HG02870 (cell line): Measurements from ENCODE around the gene MRC1.

Source experiments
- ATAC-seq: cut with Tn5 transposase; IDR thresholded peaks from one replicate; pipeline ENCODE4 v1.9.1; 2021; ENCODE audit warnings: mild to moderate bottlenecking, moderate library complexity; ENCODE audit not compliant: unreplicated experiment

Gene MRC1

DNA sequence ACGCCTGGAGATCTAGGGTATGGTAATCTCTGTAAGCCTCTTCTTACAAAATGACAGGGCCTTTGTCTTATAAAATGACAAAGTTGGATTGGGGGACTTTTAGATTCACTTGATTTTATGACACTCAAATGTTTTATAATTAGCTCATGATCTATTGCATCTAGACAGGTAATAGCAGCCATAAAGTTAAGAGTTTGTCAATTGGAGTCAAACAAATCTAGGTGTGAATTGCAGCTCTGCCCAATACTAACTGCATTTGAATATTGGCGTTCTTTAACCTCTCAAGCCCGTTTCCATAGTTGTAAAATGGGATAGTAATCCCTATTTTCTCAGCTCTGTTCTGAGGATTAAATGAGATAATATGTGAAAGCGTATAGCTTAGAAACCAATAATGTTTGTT is 14.1 kb upstream of the MRC1 start:
- ATAC-seq: no peak

DNA sequence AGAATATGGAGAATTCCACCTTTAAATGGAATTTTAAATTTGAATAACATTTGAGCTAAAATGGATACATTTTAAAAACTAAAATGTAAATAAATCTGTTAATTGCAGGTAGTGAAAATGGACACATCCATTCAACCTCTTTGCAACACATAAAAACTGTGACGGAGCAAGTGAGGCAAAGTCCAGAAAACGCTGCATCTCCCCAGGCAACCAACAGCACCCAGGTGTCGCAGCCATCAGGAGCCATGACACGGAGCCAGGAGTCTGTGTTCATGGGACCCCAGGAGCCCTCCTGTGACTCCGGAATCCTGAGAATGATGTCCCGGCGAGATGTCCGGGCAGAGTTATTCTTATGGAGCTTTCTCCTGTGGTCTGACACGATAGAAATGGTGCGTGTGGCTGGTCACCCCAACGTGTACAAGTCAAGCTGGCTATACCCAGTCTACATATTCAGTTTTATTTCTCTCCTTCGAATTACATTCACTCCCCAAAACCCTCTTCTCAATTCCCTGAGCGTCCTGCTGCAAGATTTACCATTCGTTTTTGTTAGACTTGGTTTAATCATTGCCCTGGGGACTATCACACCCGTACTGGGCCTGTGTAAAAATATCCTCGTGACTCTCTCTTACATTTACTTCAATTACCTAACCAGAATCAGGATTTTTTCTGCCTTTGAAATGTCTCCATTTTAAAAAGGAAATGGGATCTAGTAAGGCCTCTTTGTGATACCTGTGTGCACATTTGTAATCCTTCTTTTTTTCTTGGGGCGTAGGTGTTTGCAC is 13.1 kb upstream of the MRC1 start:
- no peak for ATAC-seq

DNA sequence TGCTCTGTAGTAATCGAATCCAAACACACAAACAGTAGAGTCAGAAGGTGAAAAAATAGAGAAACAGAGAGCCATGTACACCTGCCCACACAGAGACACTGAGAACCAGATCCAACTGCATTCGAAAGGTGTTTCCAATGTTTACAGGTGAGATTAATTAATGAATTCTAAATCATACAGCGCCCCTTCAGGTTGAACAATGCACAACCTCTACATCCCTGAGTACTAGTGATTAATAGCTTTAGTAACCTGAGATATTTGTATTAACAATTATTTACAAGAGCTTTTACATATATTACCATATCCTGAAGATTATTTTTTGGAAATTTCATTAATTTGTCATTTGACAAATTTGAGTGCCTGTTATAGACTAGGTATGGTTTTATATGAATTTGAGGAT is 7.6 kb upstream of the MRC1 start:
- ATAC-seq: no peak

DNA sequence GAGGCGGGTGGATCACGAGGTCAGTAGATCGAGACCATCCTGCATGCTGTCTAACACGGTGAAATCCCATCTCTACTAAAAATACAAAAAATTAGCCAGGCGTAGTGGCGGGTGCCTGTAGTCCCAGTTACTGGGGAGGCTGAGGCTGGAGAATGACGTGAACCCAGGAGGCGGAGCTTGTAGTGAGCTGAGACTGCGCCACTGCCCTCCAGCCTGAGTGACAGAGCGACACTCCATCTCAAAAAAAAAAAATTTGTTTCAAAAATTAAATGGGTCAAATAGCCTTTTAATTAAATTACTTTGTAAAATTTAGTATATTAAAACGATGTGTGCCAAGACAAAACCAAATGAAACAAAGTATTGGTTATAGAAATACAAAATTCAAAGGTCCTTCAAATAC is 6.8 kb upstream of the MRC1 start:
- no peak for ATAC-seq

DNA sequence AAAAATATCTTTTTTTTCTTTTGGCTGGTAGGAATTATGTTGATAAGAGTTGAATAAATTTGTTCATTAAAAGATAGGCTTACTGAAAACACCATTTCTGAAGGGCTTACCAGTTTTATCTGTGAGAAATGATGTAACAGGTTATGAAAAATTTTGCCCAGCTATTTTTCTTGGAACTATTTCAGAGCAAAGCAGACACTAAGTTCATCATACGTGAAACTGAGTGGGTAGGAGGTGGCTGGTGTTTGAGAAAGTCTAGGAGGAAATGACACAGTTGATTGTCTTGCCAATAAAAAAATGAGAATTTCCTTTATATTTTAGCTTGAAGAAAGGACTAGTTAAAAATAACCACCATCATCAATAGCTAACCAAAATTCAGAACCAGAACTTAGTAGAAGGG is 6.2 kb upstream of the MRC1 start:
- ATAC-seq: no peak

DNA sequence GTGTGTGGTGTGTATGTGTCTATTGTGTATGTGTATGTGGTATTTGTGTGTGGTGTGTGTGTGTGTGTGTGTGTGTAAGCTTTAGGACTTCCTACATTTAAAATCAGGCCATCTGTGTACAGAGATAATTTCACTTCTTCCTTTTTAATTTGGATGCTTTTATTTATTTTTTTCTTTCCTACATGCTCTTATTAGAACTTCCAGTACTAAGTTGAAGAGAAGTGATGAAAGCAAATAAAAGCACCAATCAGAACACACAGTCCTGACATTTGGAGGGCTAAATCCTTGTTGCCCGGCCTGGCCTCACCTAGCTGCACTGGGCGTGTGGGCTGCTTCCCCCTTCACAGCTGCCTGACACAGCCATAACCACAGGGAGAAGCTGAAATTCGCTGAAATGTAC is 3.8 kb upstream of the MRC1 start:
- ATAC-seq: no peak

DNA sequence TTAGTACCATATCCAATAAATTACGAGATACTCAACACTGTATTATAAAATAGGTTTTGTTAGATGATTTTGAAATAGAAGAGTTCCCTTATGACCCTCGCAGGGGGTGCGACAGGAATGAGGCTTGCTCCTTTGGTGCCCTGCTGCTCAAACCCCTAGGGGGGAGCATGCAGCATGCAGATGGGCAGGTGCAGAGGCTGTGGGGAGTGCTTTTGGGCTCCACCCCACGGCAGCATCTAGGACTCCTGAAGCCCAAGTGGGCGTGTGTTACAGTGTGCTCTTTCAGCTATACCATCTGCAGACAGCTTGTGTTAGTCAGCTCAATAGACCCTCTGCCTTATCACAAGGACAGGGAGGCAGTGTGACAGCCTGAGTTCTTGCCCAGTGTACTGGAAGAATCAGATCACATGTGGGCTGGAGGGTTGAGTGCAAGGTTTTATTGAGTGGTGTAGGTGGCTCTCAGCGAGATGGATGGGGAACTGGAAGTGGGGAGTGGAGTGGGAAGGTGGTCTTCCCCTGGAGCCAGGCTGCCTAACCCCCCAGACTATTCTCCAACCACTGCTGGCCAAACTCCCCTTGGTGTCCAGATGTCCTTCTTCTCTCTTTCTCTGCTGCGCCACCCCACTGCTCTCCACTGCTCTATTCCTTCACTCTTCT is 3.1 kb upstream of the MRC1 start:
- ATAC-seq: peak; percentile 77

DNA sequence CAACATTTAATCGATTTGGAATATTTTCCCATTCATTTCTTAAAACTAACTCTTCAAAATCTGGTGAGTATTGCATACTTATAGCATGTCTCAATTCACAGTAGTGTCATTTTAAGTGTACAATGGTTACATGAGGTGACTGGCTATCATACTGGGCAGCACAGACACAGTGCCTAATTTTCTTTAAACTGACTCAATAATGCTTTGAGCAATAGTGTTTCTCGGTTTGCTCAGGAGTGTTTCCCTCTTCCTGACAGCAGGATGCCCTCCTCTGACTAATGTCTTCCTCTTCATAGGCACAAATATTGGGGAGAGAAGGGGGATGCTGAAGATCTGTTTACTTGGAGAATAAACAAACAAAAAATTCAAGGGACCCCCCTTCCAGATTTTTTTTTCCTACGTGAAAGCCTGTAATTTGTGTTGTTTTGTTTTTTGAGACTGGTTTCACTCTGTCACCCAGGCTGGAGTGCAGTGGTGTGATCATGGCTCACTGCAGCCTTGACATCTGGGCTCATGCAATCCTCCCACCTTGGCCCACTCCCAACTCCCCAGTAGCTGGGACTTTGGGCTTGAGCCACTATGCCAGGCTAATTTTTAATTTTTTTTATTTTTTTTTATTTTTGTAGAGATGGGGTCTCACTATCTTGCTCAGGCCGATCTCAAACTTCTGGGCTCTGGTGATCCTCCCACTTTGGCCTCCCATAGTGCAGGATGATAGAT is 2.2 kb downstream of the MRC1 start:
- no peak for ATAC-seq

DNA sequence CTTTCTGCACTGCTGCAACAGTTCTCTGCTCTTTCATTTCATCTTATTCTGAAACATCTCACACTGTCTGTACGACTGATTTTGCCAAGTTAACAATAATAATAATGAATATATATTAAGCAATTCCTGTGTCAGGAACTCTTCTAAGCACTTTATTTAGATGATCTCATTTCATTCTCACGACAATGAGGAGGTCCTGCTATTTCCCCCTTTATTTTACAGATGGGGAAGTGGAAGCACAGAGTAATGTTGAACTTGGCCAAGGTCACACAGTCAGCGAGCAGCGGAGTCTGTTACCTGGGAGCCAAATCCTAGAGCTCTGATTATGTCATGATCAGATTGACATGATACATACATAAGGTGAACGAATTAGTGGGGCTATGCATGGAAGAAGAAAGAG is 5.8 kb downstream of the MRC1 start:
- no peak for ATAC-seq

DNA sequence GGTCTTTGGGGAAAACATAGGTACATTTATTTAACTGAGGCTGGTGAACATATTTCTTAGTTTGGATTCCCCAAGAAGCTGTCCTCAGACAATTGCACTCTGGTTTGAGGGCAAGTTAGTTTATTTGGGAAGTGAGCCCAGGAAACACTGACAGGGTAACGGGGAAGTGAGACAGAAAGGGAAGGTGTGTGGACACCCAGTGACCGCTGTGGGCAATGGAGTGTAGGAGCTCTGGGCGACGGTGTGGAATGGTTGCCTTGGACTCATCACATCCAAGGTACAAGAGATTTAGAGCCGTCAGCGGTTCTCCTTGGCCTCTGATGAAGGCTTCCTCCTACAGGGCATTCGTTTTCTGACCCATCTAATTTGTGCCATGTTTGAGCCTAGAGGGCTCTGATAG is 7.1 kb downstream of the MRC1 start:
- ATAC-seq: no peak

DNA sequence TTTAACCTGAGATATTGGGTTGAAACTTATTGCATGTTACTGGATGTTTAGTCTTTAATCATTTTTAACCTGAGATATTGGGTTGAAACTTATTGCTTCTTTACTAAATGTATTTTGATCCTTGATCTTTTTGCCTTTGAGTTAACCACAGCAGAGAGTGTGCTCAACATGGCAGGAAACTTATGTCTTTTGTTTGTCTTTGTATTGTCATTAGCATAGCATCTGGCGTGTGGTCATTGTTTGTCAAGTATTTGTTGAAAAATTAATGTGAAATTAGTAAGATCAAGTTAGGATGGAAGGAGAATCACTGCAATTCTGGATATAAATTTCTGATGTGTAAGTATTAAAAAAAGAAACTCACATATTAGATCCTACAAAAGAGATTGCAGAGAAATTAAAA is 8.2 kb downstream of the MRC1 start:
- ATAC-seq: no peak

DNA sequence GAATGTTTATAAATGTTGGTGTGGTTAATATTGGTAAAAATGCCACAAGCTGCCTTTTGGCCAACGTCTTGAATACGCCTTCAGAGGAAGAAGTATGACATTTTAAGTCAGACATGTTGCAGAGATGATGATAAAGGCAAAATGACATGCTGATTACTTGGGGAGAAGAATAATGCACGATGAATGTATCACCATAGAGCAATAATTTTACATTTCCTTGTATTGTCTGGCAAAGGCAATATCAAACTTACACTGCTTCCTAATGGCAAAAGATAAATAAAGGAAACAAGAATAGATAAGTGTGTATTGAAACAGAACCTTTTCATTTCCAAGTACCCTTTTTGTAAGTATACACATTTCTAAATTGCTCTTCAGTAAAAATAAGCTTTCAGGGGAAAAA is 8.6 kb downstream of the MRC1 start:
- no peak for ATAC-seq

DNA sequence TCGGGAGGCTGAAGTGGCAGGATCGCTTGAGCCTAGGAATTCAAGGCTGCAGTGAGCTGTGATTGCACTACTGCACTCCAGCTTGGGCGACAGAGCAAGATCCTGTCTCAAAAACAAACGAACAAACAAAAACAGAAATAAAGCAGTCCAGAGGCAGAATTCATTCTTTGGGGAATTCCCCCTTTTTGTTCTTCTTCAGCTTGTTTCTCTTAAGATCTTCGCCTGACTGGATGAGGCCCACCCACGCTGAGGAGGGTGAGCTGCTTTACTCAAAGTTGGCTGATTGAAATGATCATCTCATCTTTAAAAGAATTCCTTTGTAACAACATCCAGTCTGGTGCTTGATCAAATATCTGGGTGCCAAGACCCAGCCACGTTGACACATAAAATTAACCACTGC is 10.7 kb downstream of the MRC1 start:
- no peak for ATAC-seq

DNA sequence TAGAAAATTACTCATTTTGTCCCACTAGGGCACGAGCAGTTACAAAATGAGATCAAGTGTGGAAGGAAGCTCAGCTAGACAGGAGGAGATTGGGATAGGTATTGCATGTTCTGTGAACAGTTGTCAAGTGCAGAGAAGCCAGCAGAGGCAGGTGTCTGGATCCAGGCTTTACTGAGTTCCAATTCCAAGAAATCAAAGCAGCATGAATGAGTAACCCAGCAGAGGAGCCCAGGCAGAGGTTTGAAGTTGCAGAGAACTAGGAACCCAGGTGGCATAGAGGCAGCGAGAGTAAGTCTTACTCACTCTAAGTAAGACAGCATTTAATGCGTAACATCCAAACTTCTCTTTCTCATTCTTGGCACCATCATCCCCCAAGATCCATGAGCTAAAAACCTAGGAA is 11.8 kb downstream of the MRC1 start:
- ATAC-seq: no peak

DNA sequence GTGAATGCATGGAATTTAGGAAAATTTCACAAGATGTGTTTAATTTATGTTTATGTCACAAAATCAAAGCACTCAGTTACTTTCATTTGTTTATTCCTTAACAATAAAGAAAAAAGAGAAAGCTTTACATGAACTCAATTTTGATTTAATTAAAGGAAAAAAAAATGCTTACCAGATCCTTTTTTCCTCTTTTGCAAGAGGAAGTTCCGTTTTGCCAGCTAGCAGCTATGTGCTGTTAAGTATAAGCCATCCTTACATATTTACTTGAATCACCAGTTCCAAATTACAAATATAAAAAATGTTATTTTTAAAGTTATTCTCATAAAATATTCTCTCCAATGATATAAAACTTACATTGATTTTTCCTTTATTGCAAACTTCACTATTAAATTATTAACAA is 12.7 kb downstream of the MRC1 start:
- ATAC-seq: no peak

DNA sequence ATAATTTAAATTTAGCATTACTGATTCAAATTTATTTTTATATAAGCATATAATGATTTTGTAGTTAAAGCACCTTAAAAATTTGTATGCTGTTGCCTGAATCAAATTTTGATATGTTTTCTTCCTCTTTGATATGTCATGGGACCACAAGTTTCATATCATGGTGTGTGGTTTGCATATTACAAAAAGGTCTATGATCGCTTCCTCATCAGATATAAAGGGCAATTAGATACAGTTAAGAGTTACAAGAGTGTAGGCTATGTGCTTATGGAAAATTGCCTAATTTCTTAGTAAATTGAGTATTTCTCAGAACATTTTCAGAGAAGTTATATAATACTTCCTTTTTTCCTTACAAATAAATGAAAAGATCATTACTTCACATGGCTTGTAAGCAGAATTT is 22.2 kb downstream of the MRC1 start:
- ATAC-seq: no peak

DNA sequence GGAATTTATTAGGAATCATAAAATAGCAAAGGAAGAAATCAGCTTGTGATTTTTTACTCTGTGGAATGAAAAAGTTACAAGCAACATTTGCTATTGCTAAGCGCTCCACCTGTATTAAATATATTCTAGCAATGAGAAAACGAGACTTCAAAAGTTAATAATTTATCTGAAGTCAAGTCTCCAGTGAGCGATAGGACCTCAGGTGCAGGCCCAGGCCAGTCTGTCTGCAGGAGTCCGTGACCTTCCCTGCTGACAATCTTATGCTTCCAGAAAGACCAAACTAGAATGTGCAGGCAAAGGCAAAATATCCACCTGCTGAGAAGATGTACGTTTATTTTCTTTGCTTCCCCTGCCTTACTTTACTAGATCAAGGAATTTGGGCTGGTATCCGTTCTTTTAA is 22.7 kb downstream of the MRC1 start:
- no peak for ATAC-seq

DNA sequence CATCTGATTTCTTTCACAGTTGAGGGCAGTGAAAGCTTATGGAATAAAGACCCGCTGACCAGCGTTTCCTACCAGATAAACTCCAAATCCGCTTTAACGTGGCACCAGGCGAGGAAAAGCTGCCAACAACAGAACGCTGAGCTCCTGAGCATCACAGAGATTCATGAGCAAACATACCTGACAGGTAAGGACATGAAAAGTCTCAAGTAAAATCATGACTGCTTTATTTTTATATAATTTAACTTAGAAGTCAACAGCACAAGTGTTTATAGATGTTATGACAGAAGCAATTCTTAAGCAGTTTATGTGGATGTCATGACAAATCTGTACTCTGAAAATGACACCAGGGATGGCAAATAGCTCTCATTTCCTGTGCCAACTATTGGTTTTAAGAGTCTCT is 24.5 kb downstream of the MRC1 start:
- no peak for ATAC-seq

DNA sequence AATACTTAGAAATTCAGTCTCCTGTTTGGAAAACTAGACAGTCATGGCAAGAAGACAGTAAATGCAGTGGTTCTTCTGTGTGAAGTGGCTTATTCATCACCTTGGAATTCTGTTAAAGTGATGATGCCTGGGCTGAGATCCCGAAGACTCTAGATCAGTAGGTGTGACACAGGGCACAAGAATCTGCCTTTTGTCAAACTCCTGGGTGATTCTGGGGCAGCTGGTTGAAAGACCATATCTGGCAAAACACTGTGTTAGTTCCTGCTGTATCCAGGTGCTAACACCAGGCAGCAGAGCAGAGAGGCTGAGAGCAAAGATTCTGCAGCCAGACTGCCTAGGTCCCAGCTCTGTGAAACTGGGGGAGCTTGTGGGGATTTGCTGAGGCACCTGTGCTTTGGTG is 26.5 kb downstream of the MRC1 start:
- ATAC-seq: no peak

DNA sequence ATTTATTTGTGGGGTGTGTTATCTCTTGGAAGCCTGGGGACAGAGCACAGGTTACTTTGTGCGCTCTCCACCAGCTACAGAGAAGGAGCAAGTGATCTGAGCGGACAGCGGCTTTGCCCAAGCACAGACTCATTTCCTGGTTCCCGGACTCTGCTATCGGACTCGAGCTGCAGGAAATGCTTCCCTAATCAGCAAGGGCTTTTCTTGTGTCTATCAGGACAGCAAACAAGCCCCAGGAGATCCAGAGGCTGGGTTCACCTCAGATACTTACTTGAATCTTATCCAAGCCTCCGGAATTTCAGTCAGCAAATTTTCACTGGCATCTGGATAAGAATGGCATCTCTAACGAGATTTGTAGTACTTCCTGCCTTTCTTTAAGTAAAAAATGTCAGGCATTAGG is 27.8 kb downstream of the MRC1 start:
- no peak for ATAC-seq

DNA sequence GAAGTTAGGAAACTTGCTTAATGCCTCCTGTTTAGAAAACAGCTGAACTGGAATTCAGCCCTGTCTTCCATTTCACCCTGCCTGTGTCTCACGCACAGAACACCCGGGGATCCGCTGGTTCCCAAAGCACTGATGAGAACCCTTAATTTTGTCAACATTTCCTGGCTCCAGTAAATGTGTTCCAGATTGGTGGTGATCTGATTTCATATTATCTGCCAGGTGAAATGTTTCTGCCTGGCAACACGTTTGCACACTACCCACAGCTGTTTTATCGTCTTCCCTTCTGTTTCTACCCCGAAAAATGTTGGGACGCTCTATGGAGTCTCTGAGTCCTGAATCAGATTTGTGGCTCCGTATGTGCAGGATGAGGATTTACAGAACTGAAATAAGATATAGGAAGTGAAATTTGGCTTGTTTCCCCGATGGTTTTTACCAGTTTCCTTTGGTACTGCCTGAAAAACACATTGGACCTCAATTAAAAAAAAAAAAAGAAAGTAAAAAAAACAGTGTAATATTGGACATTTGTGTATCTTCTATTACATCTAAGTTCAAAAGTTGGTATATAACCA is 29.0 kb downstream of the MRC1 start:
- ATAC-seq: no peak

DNA sequence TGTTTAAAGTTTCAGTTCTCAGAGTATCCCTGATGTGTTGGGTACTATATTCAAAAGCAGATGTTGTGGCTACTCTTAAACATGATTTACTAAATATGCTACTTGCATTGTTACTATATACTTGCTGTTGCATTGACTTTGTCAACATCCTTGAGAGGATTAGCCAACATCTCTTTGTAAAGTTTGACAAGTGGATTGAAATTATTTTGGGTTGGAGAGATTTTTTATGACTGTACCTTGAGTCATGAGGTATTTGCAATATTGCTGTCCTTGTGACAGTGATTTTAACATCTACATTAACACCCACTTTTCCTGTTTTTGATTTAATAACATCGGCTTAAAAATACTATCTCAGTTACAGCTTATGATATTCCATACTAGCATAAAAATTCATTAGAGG is 31.9 kb downstream of the MRC1 start:
- ATAC-seq: no peak
